Mesendoderm (in vitro differentiated cells): Measurements from ENCODE around the gene FAM131B.

Experiments used
- DNase-seq: peaks from one replicate; pipeline ENCODE4 v3.0.0; 2013
- H2AK5ac ChIP-seq: 2 replicates; pipeline ENCODE4 v1.6.1; 2013; ENCODE audit warnings: low read length, inconsistent platforms
- H2BK120ac ChIP-seq: 2 replicates; pipeline ENCODE4 v1.6.1; 2013; ENCODE audit warnings: low read depth, mild to moderate bottlenecking, low read length, moderate library complexity, mixed read lengths
- H2BK15ac ChIP-seq: replicated peaks from 2 replicates; pipeline ENCODE4 v1.6.1; 2013; ENCODE audit warnings: low read depth, mild to moderate bottlenecking, moderate library complexity
- H2BK5ac ChIP-seq: 2 replicates; pipeline ENCODE4 v1.6.1; 2013; ENCODE audit warnings: low read length, inconsistent platforms
- H3K18ac ChIP-seq: 2 replicates; pipeline ENCODE4 v1.6.1; 2013; ENCODE audit warnings: mild to moderate bottlenecking, low read length, mixed read lengths
- H3K23ac ChIP-seq: one replicate; pipeline ENCODE4 v1.6.1; 2013; ENCODE audit warnings: low read length
- H3K27ac ChIP-seq: 2 replicates; pipeline ENCODE4 v1.5.1; 2013; ENCODE audit warnings: low read depth, mild to moderate bottlenecking, inconsistent platforms, low read length, moderate library complexity
- H3K27me3 ChIP-seq: 2 replicates; pipeline ENCODE4 v1.6.1; 2013; ENCODE audit warnings: low read length, control low read depth, mild to moderate bottlenecking, inconsistent platforms; ENCODE audit not compliant: insufficient read depth, poor library complexity
- H3K36me3 ChIP-seq: 2 replicates; pipeline ENCODE4 v1.6.1; 2013; ENCODE audit warnings: low read length, inconsistent platforms; ENCODE audit not compliant: control insufficient read depth, insufficient read depth
- H3K4ac ChIP-seq: one replicate; pipeline ENCODE4 v1.6.1; 2013; ENCODE audit warnings: low read depth, mild to moderate bottlenecking, low read length, moderate library complexity
- H3K4me1 ChIP-seq: 2 replicates; pipeline ENCODE4 v1.6.1; 2013; ENCODE audit warnings: low read depth, low read length, inconsistent platforms; ENCODE audit not compliant: control insufficient read depth
- H3K4me2 ChIP-seq: 2 replicates; pipeline ENCODE4 v1.6.1; 2013; ENCODE audit warnings: low read length
- H3K4me3 ChIP-seq: 2 replicates; pipeline ENCODE4 v1.5.1; 2013; ENCODE audit warnings: mild to moderate bottlenecking, low read length
- H3K56ac ChIP-seq: one replicate; pipeline ENCODE4 v1.6.1; 2013; ENCODE audit warnings: low read length
- H3K79me1 ChIP-seq: 2 replicates; pipeline ENCODE4 v1.6.1; 2013; ENCODE audit warnings: low read length, inconsistent platforms
- H3K79me2 ChIP-seq: 2 replicates; pipeline ENCODE4 v1.6.1; 2013; ENCODE audit warnings: mild to moderate bottlenecking, low read length; ENCODE audit not compliant: control insufficient read depth, insufficient read depth
- H3K9ac ChIP-seq: 2 replicates; pipeline ENCODE4 v1.6.1; 2013; ENCODE audit warnings: low read length, inconsistent platforms
- H4K5ac ChIP-seq: one replicate; pipeline ENCODE4 v1.6.1; 2013; ENCODE audit warnings: low read length
- H4K8ac ChIP-seq: one replicate; pipeline ENCODE4 v1.6.1; 2013; ENCODE audit warnings: low read depth, mild to moderate bottlenecking, control low read depth, low read length, moderate library complexity
- WGBS: extraction: QIAGEN DNeasy Blood & Tissue Kit; methylation state at CpG from one replicate; pipeline ENCODE4 v1.1.7; 2013; ENCODE audit warnings: low lambda C conversion rate, missing lambda C conversion rate; ENCODE audit not compliant: insufficient coverage; ENCODE audit errors: extremely low coverage; 5-methylcytosine and 5-hydroxymethylcytosine counted together

Gene FAM131B

GRCh38 chr7:143314127-143314526 is 48.4 kb downstream of the FAM131B start:
- Histone ChIP-seq H2AK5ac (no peak overlapping the region), H3K27ac (no peak overlapping the region), H4K8ac (no peak overlapping the region), H3K56ac (no peak overlapping the region), H3K4me2 (no peak overlapping the region), H3K27me3 (no peaks in the 10 kb centered on the region), H2BK5ac (no peak overlapping the region), H3K23ac (no peak overlapping the region), H3K18ac (no peak overlapping the region), H3K79me2 (no peaks in the 10 kb centered on the region), H3K4me3 (no peak overlapping the region), H2BK15ac (no peak overlapping the region), H3K4me1 (no peaks in the 10 kb centered on the region), H3K36me3 (no peaks in the 10 kb centered on the region), H2BK120ac (no peak overlapping the region), H3K79me1 (no peaks in the 10 kb centered on the region), H3K4ac (no peak overlapping the region), H4K5ac (no peak overlapping the region), H3K9ac (no peak overlapping the region)
- no peak for DNase-seq

- H3K79me2 ChIP-seq: no peaks in the 10 kb centered on the region
- no peak overlapping the region for H2BK15ac ChIP-seq
- H3K4me2 ChIP-seq: no peak overlapping the region
- H3K4ac ChIP-seq: no peak overlapping the region
- H3K4me1 ChIP-seq: no peaks in the 10 kb centered on the region
- H2AK5ac ChIP-seq: no peak overlapping the region
- H3K4me3 ChIP-seq: no peak overlapping the region
- no peak overlapping the region for H3K56ac ChIP-seq
- DNase-seq: no peak
- no peak overlapping the region for H3K27ac ChIP-seq
- no peaks in the 10 kb centered on the region for H3K27me3 ChIP-seq
- no peak overlapping the region for H3K23ac ChIP-seq
- H3K36me3 ChIP-seq: peaks cover 13% of the 10 kb centered on the region
- no peak overlapping the region for H4K5ac ChIP-seq
- H3K79me1 ChIP-seq: peaks cover 2% of the 10 kb centered on the region
- H2BK120ac ChIP-seq: no peak overlapping the region
- no peak overlapping the region for H2BK5ac ChIP-seq
- no peak overlapping the region for H4K8ac ChIP-seq
- no peak overlapping the region for H3K18ac ChIP-seq
- no CpG with 5 or more reads among the region's 2 CpGs for WGBS
- H3K9ac ChIP-seq: no peak overlapping the region
Observed at GRCh38 chr7:143308632-143309031, 53.9 kb downstream of the FAM131B start.

- Histone ChIP-seq H3K9ac (no peak overlapping the region), H3K56ac (no peak overlapping the region), H3K23ac (no peak overlapping the region), H4K5ac (no peak overlapping the region), H3K36me3 (peaks cover 20% of the 10 kb centered on the region), H2AK5ac (no peak overlapping the region), H3K4me2 (no peak overlapping the region), H3K4me3 (no peak overlapping the region), H3K4ac (no peak overlapping the region), H3K27me3 (no peaks in the 10 kb centered on the region), H3K4me1 (no peaks in the 10 kb centered on the region), H3K18ac (no peak overlapping the region), H2BK5ac (no peak overlapping the region), H2BK15ac (no peak overlapping the region), H3K27ac (no peak overlapping the region), H4K8ac (no peak overlapping the region), H3K79me2 (no peaks in the 10 kb centered on the region), H2BK120ac (no peak overlapping the region), H3K79me1 (peaks cover 2% of the 10 kb centered on the region)
- peak; percentile 66 for DNase-seq
- WGBS: 100% methylated on average over 1 of the region's 10 CpGs
Observed at GRCh38 chr7:143305423-143306070, 57.0 kb downstream of the FAM131B start.

GRCh38 chr7:143304938-143305337 is 57.6 kb downstream of the FAM131B start:
- Histone ChIP-seq H3K27ac (no peak overlapping the region), H3K18ac (no peak overlapping the region), H3K36me3 (peaks cover 24% of the 10 kb centered on the region), H2BK5ac (no peak overlapping the region), H3K4me1 (no peaks in the 10 kb centered on the region), H3K4me3 (no peak overlapping the region), H3K56ac (no peak overlapping the region), H3K23ac (no peak overlapping the region), H4K8ac (no peak overlapping the region), H2BK120ac (no peak overlapping the region), H2AK5ac (no peak overlapping the region), H3K27me3 (no peaks in the 10 kb centered on the region), H2BK15ac (no peak overlapping the region), H3K9ac (no peak overlapping the region), H3K4me2 (no peak overlapping the region), H4K5ac (no peak overlapping the region), H3K79me1 (peaks cover 4% of the 10 kb centered on the region), H3K79me2 (no peaks in the 10 kb centered on the region), H3K4ac (no peak overlapping the region)
- DNase-seq: no peak
- WGBS: no CpG with 5 or more reads among the region's 6 CpGs

GRCh38 chr7:143303733-143304132 is 58.8 kb downstream of the FAM131B start:
- Histone ChIP-seq H3K27ac (no peak overlapping the region), H3K36me3 (peaks cover 24% of the 10 kb centered on the region), H3K56ac (no peak overlapping the region), H3K9ac (no peak overlapping the region), H3K79me1 (peaks cover 4% of the 10 kb centered on the region), H3K4me2 (no peak overlapping the region), H3K27me3 (no peaks in the 10 kb centered on the region), H4K5ac (no peak overlapping the region), H2BK5ac (no peak overlapping the region), H3K79me2 (no peaks in the 10 kb centered on the region), H2BK120ac (no peak overlapping the region), H3K4ac (no peak overlapping the region), H4K8ac (no peak overlapping the region), H3K23ac (no peak overlapping the region), H2AK5ac (no peak overlapping the region), H2BK15ac (no peak overlapping the region), H3K4me3 (no peak overlapping the region), H3K18ac (no peak overlapping the region), H3K4me1 (no peaks in the 10 kb centered on the region)
- WGBS: no CpG with 5 or more reads among the region's 10 CpGs
- DNase-seq: no peak
